ENCODE measurements around the gene F2RL2. TPM values are rescaled to one million over a fixed set of nuclear protein-coding genes. Genes with fewer than 3 reads are reported as not detected.

Gene F2RL2
- total and polyA plus RNA-seq, 10 of the 15 experiments (the other 5 are each of a cell fraction or from before 2014, with no cell fraction given), result 0.03 to 0.24 (median 0.08) TPM; not detected in 5

GRCh38 chr5:76590027-76590426 lies 33.2 kb downstream of the F2RL2 start (continued):
- TF ChIP-seq MLLT1 (IDR thresholded peaks at IDR 0.05) (0 out of 2 replicates have a peak, but pooled peaks have one; percentile 42), CHD2 (IDR thresholded peaks at IDR 0.05; ENCODE audit: borderline replicate concordance, low read depth, low read length) (no peak), NR2C1 (IDR thresholded peaks at IDR 0.05) (no peak), SMAD5 (IDR thresholded peaks at IDR 0.05; ENCODE audit: low read depth) (no peak), BHLHE40 (IDR thresholded peaks at IDR 0.05; ENCODE audit: borderline replicate concordance in 1 of 2, low read depth in 2 of 2, low read length in 1 of 2) (peak; percentile 73 to 80; a peak in 3 of 4 replicates), JUND (IDR thresholded peaks at IDR 0.05; ENCODE audit: low read depth, low read length) (no peak; the same call in 1 of the 2 replicates), ZZZ3 (IDR thresholded peaks at IDR 0.05; ENCODE audit: control insufficient read depth, insufficient read length, low read depth) (no peak), POLR2AphosphoS2 (IDR thresholded peaks at IDR 0.05; ENCODE audit: low read depth, low read length) (no peak), PAX5 (IDR thresholded peaks at IDR 0.05; ENCODE audit: borderline replicate concordance, low read depth, low read length) (no peak), MYC (IDR thresholded peaks at IDR 0.05; ENCODE audit: insufficient read depth, insufficient read length, insufficient replicate concordance, low read length, severe bottlenecking) (no peak), TARDBP (IDR thresholded peaks at IDR 0.05; ENCODE audit: borderline replicate concordance) (no peak), FOXM1 (IDR thresholded peaks at IDR 0.05; ENCODE audit: low read depth, low read length) (no peak), CHD1 (IDR thresholded peaks at IDR 0.05; ENCODE audit: low read depth, low read length) (no peak), EP300 (IDR thresholded peaks at IDR 0.05; ENCODE audit: borderline replicate concordance in 1 of 2, control insufficient read depth in 1 of 2, low read depth in 2 of 2, low read length in 2 of 2) (peak; percentile 67 to 72; a peak in 2 of 4 replicates), ZSCAN29 (IDR thresholded peaks at IDR 0.05) (no peak), ZNF687 (IDR thresholded peaks at IDR 0.05) (peak; percentile 82), BMI1 (IDR thresholded peaks at IDR 0.05; ENCODE audit: borderline replicate concordance) (no peak), NR2C2 (IDR thresholded peaks at IDR 0.05; ENCODE audit: borderline replicate concordance, control insufficient read depth, insufficient read length, low read depth) (no peak), CREB1 (IDR thresholded peaks at IDR 0.05; ENCODE audit: low read depth) (peak; percentile 61), SMARCA5 (IDR thresholded peaks at IDR 0.05) (no peak), IRF5 (IDR thresholded peaks at IDR 0.05; ENCODE audit: borderline replicate concordance) (no peak), RAD51 (IDR thresholded peaks at IDR 0.05) (peak; percentile 90), RB1 (IDR thresholded peaks at IDR 0.05; ENCODE audit: borderline replicate concordance) (no peak), CBFB (IDR thresholded peaks at IDR 0.05; ENCODE audit: low read depth) (no peak), LARP7 (IDR thresholded peaks at IDR 0.05) (no peak), FOXK2 (IDR thresholded peaks at IDR 0.05) (no peak), PAX8 (IDR thresholded peaks at IDR 0.05) (no peak)
